ENCODE measurements around the gene FAM47E.
A peak's percentile ranks its signal among the peaks of the same experiment; 100 is the strongest.

Gene FAM47E

DNA sequence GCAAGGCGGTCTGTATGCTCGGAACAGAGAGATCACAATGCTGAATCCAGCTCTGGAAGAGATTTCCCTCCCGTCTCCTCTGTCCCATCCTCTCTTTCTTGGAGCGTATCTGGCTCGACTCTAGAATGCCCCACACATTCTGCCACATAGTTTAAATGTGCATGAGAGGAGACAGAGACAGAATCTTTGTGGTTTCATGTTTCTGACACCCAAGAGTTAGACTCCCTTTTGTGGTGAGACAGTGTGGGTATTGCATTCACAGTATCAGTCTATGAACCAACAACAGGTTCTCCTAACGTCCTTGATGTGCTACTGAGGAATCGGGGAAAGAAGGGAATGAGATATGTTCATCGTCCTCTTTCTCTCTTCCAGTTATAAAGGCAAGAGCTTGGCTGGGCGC is 25.3 kb downstream of the FAM47E start:
- no peak overlapping the region for H3K27ac ChIP-seq (ENCODE audit: low read length)
- H3K4me3 ChIP-seq (ENCODE audit: low read length), result no peak overlapping the region
- TF ChIP-seq, protein P1, sequence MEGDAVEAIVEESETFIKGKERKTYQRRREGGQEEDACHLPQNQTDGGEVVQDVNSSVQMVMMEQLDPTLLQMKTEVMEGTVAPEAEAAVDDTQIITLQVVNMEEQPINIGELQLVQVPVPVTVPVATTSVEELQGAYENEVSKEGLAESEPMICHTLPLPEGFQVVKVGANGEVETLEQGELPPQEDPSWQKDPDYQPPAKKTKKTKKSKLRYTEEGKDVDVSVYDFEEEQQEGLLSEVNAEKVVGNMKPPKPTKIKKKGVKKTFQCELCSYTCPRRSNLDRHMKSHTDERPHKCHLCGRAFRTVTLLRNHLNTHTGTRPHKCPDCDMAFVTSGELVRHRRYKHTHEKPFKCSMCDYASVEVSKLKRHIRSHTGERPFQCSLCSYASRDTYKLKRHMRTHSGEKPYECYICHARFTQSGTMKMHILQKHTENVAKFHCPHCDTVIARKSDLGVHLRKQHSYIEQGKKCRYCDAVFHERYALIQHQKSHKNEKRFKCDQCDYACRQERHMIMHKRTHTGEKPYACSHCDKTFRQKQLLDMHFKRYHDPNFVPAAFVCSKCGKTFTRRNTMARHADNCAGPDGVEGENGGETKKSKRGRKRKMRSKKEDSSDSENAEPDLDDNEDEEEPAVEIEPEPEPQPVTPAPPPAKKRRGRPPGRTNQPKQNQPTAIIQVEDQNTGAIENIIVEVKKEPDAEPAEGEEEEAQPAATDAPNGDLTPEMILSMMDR (IDR thresholded peaks at IDR 0.05; ENCODE audit: low read depth, low read length), result no peak
- no peak for TF ChIP-seq EZH2phosphoT487 (IDR thresholded peaks at IDR 0.05; ENCODE audit: low read depth)
- no peak overlapping the region for H3K9ac ChIP-seq (ENCODE audit: low read length)
- no peaks in the 10 kb centered on the region for H3K4me1 ChIP-seq (ENCODE audit: low read length)
- H3K27me3 ChIP-seq (ENCODE audit: low read depth, low read length), result peaks cover 14% of the 10 kb centered on the region
- no peaks in the 10 kb centered on the region for H3K9me3 ChIP-seq (ENCODE audit: insufficient read depth, low read length)
- no peak overlapping the region for H2AFZ ChIP-seq (ENCODE audit: low read depth, low read length)
- no peak overlapping the region for H3K4me2 ChIP-seq (ENCODE audit: low read length)
- no peaks in the 10 kb centered on the region for H3K79me2 ChIP-seq (ENCODE audit: low read length)
- no peaks in the 10 kb centered on the region for H4K20me1 ChIP-seq (ENCODE audit: insufficient read depth, low read length)
- no peaks in the 10 kb centered on the region for H3K36me3 ChIP-seq (replicated peaks; ENCODE audit: low read depth, low read length)

- TF ChIP-seq, protein P1 (IDR thresholded peaks at IDR 0.05; ENCODE audit: low read depth, low read length), result no peak
- no peak for TF ChIP-seq EZH2phosphoT487 (IDR thresholded peaks at IDR 0.05; ENCODE audit: low read depth)
- Histone ChIP-seq H3K4me3 (ENCODE audit: low read length) (no peak overlapping the region), H3K27me3 (ENCODE audit: low read depth, low read length) (peaks cover 14% of the 10 kb centered on the region; the same call in 1 of the 2 replicates), H3K4me1 (ENCODE audit: low read length) (no peaks in the 10 kb centered on the region), H3K9me3 (ENCODE audit: insufficient read depth, low read length) (no peaks in the 10 kb centered on the region), H3K4me2 (ENCODE audit: low read length) (no peak overlapping the region), H3K27ac (ENCODE audit: low read length) (no peak overlapping the region), H3K36me3 (replicated peaks; ENCODE audit: low read depth, low read length) (no peaks in the 10 kb centered on the region), H2AFZ (ENCODE audit: low read depth, low read length) (no peak overlapping the region), H3K79me2 (ENCODE audit: low read length) (no peaks in the 10 kb centered on the region), H4K20me1 (ENCODE audit: insufficient read depth, low read length) (no peaks in the 10 kb centered on the region), H3K9ac (ENCODE audit: low read length) (no peak overlapping the region)
Observed at GRCh38 chr4:76277667-76278066, 26.1 kb downstream of the FAM47E start.

- H3K4me3 ChIP-seq (ENCODE audit: low read length), result no peak overlapping the region
- TF ChIP-seq EZH2phosphoT487 (IDR thresholded peaks at IDR 0.05; ENCODE audit: low read depth), result no peak
- TF ChIP-seq, protein P1 (IDR thresholded peaks at IDR 0.05; ENCODE audit: low read depth, low read length), result no peak
- H3K4me1 ChIP-seq (ENCODE audit: low read length), result no peaks in the 10 kb centered on the region
- no peaks in the 10 kb centered on the region for H3K9me3 ChIP-seq (ENCODE audit: insufficient read depth, low read length)
- no peaks in the 10 kb centered on the region for H3K79me2 ChIP-seq (ENCODE audit: low read length)
- no peaks in the 10 kb centered on the region for H4K20me1 ChIP-seq (ENCODE audit: insufficient read depth, low read length)
- H3K9ac ChIP-seq (ENCODE audit: low read length), result no peak overlapping the region
- no peak overlapping the region for H2AFZ ChIP-seq (ENCODE audit: low read depth, low read length)
- H3K36me3 ChIP-seq (replicated peaks; ENCODE audit: low read depth, low read length), result no peaks in the 10 kb centered on the region
- peaks cover 14% of the 10 kb centered on the region; the same call in 1 of the 2 replicates for H3K27me3 ChIP-seq (ENCODE audit: low read depth, low read length)
- H3K4me2 ChIP-seq (ENCODE audit: low read length), result no peak overlapping the region
- H3K27ac ChIP-seq (ENCODE audit: low read length), result no peak overlapping the region
Observed at GRCh38 chr4:76278583-76278982, 27.1 kb downstream of the FAM47E start.

GRCh38 chr4:76279462-76279861 is 27.9 kb downstream of the FAM47E start:
- no peak overlapping the region for H2AFZ ChIP-seq (ENCODE audit: low read depth, low read length)
- H3K9me3 ChIP-seq (ENCODE audit: insufficient read depth, low read length), result no peaks in the 10 kb centered on the region
- H3K79me2 ChIP-seq (ENCODE audit: low read length), result no peaks in the 10 kb centered on the region
- no peaks in the 10 kb centered on the region for H3K36me3 ChIP-seq (replicated peaks; ENCODE audit: low read depth, low read length)
- H3K27me3 ChIP-seq (ENCODE audit: low read depth, low read length), result peaks cover 14% of the 10 kb centered on the region; the same call in 1 of the 2 replicates
- H3K9ac ChIP-seq (ENCODE audit: low read length), result no peak overlapping the region
- H3K4me2 ChIP-seq (ENCODE audit: low read length), result no peak overlapping the region
- no peaks in the 10 kb centered on the region for H3K4me1 ChIP-seq (ENCODE audit: low read length)
- H3K27ac ChIP-seq (ENCODE audit: low read length), result no peak overlapping the region
- TF ChIP-seq, protein P1 (IDR thresholded peaks at IDR 0.05; ENCODE audit: low read depth, low read length), result peak; percentile 57
- no peak for TF ChIP-seq EZH2phosphoT487 (IDR thresholded peaks at IDR 0.05; ENCODE audit: low read depth)
- H4K20me1 ChIP-seq (ENCODE audit: insufficient read depth, low read length), result no peaks in the 10 kb centered on the region
- H3K4me3 ChIP-seq (ENCODE audit: low read length), result no peak overlapping the region

All from OCI-LY3 (cell line).